ENCODE data around the gene COPB1. TPM values are rescaled to one million over a fixed set of nuclear protein-coding genes. Genes with fewer than 3 reads are reported as not detected.

The COPB1 gene
- total RNA-seq, 1 experiment from 2014 or later, result 94.8 TPM

- H3K9me2 ChIP-seq (replicated peaks; ENCODE audit: low read length), result no peaks in the 10 kb centered on the region
- H2AFZ ChIP-seq (ENCODE audit: low read length), result peak overlapping the region; percentile 85
- H3K36me3 ChIP-seq (ENCODE audit: low read depth, low read length), result peaks cover 26% of the 10 kb centered on the region
- no TSS peak for BruUV-seq (replicated peaks)
- POLR2A ChIA-PET (ENCODE audit: unreplicated experiment), result interaction anchor here (0.7 kb wide), 1 partner anchor 1070 kb away, joined by 3 read pairs; no protein-coding TSS in a partner anchor
- intact Hi-C loops (cut with micrococcal nuclease), result no loop called here
- H3K9me3 ChIP-seq (ENCODE audit: low read length), result no peaks in the 10 kb centered on the region
- H3F3A ChIP-seq (ENCODE audit: low read length, unreplicated experiment), result no peaks in the 10 kb centered on the region
- DNase-seq (peak; percentile 26), ATAC-seq (peak; percentile 12)
- peak overlapping the region; percentile 80 for H3K4me3 ChIP-seq (ENCODE audit: low read length)
- no peaks in the 10 kb centered on the region for H4K20me1 ChIP-seq (ENCODE audit: low read length)
- H3K27ac ChIP-seq (ENCODE audit: low read length), result peak overlapping the region; percentile 88
- TF ChIP-seq EZH2 (IDR thresholded peaks at IDR 0.05; ENCODE audit: low read length, unreplicated experiment) (no peak), EZH2phosphoT487 (IDR thresholded peaks at IDR 0.05; ENCODE audit: borderline replicate concordance, low read length) (no peak)
- TF ChIP-seq, protein P1, sequence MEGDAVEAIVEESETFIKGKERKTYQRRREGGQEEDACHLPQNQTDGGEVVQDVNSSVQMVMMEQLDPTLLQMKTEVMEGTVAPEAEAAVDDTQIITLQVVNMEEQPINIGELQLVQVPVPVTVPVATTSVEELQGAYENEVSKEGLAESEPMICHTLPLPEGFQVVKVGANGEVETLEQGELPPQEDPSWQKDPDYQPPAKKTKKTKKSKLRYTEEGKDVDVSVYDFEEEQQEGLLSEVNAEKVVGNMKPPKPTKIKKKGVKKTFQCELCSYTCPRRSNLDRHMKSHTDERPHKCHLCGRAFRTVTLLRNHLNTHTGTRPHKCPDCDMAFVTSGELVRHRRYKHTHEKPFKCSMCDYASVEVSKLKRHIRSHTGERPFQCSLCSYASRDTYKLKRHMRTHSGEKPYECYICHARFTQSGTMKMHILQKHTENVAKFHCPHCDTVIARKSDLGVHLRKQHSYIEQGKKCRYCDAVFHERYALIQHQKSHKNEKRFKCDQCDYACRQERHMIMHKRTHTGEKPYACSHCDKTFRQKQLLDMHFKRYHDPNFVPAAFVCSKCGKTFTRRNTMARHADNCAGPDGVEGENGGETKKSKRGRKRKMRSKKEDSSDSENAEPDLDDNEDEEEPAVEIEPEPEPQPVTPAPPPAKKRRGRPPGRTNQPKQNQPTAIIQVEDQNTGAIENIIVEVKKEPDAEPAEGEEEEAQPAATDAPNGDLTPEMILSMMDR (conservative IDR thresholded peaks at IDR 0.05; ENCODE audit: low read depth, low read length), result no peak
- peak overlapping the region; percentile 79 for H3K4me2 ChIP-seq (ENCODE audit: low read length)
- H3K27me3 ChIP-seq (ENCODE audit: low read length), result no peaks in the 10 kb centered on the region
- H3K9ac ChIP-seq (ENCODE audit: low read length), result peak overlapping the region; percentile 99
- H3K79me2 ChIP-seq (ENCODE audit: low read length), result peaks cover 42% of the 10 kb centered on the region
- CTCF ChIA-PET, result no interaction called here
- H3K4me1 ChIP-seq (ENCODE audit: insufficient read depth, low read length), result peaks cover 10% of the 10 kb centered on the region; the same call in 1 of the 2 replicates
Observed at GRCh38 chr11:14519597-14519916, 19.9 kb upstream of the COPB1 start.

GRCh38 chr11:14518820-14519219 is 19.2 kb upstream of the COPB1 start:
- H3K9ac ChIP-seq (ENCODE audit: low read length), result peak overlapping the region; percentile 99
- H3K4me1 ChIP-seq (ENCODE audit: insufficient read depth, low read length), result peaks cover 10% of the 10 kb centered on the region; the same call in 1 of the 2 replicates
- no peak overlapping the region for H3K27ac ChIP-seq (ENCODE audit: low read length)
- no peak for ATAC-seq
- POLR2A ChIA-PET (ENCODE audit: unreplicated experiment), result no interaction called here
- no peaks in the 10 kb centered on the region for H3K27me3 ChIP-seq (ENCODE audit: low read length)
- H3K9me3 ChIP-seq (ENCODE audit: low read length), result no peaks in the 10 kb centered on the region
- H3K4me3 ChIP-seq (ENCODE audit: low read length), result peak overlapping the region; percentile 80
- intact Hi-C loops (cut with micrococcal nuclease), result no loop called here
- no peaks in the 10 kb centered on the region for H3F3A ChIP-seq (ENCODE audit: low read length, unreplicated experiment)
- no peak overlapping the region for H2AFZ ChIP-seq (ENCODE audit: low read length)
- peaks cover 48% of the 10 kb centered on the region for H3K79me2 ChIP-seq (ENCODE audit: low read length)
- H3K36me3 ChIP-seq (ENCODE audit: low read depth, low read length), result peaks cover 33% of the 10 kb centered on the region
- no peak for DNase-seq
- no TSS peak for BruUV-seq (replicated peaks)
- CTCF ChIA-PET, result no interaction called here
- TF ChIP-seq, protein P1 (conservative IDR thresholded peaks at IDR 0.05; ENCODE audit: low read depth, low read length), result no peak
- TF ChIP-seq EZH2phosphoT487 (IDR thresholded peaks at IDR 0.05; ENCODE audit: borderline replicate concordance, low read length), result no peak
- TF ChIP-seq EZH2 (IDR thresholded peaks at IDR 0.05; ENCODE audit: low read length, unreplicated experiment), result no peak
- no peaks in the 10 kb centered on the region for H3K9me2 ChIP-seq (replicated peaks; ENCODE audit: low read length)
- H4K20me1 ChIP-seq (ENCODE audit: low read length), result no peaks in the 10 kb centered on the region
- H3K4me2 ChIP-seq (ENCODE audit: low read length), result peak overlapping the region; percentile 79

- Histone ChIP-seq H3K79me2 (ENCODE audit: low read length) (peaks cover 47% of the 10 kb centered on the region), H3F3A (ENCODE audit: low read length, unreplicated experiment) (no peaks in the 10 kb centered on the region), H3K9me3 (ENCODE audit: low read length) (no peaks in the 10 kb centered on the region)
Observed at GRCh38 chr11:14513800-14514199, 14.2 kb upstream of the COPB1 start.

More at GRCh38 chr11:14513800-14514199, 14.2 kb upstream of the COPB1 start:
- peaks cover 5% of the 10 kb centered on the region; the same call in 1 of the 2 replicates for H4K20me1 ChIP-seq (ENCODE audit: low read length)
- ATAC-seq (no peak), DNase-seq (no peak)
- intact Hi-C loops (cut with micrococcal nuclease), result no loop called here
- H3K4me2 ChIP-seq (ENCODE audit: low read length), result no peak overlapping the region
- TF ChIP-seq EZH2 (IDR thresholded peaks at IDR 0.05; ENCODE audit: low read length, unreplicated experiment), result no peak
- TF ChIP-seq, protein P1 (conservative IDR thresholded peaks at IDR 0.05; ENCODE audit: low read depth, low read length), result no peak
- TF ChIP-seq EZH2phosphoT487 (IDR thresholded peaks at IDR 0.05; ENCODE audit: borderline replicate concordance, low read length), result no peak
- ChIA-PET CTCF (no interaction called here), POLR2A (ENCODE audit: unreplicated experiment) (no interaction called here)
- H3K9ac ChIP-seq (ENCODE audit: low read length), result no peak overlapping the region
- peaks cover 9% of the 10 kb centered on the region; the same call in 1 of the 2 replicates for H3K4me1 ChIP-seq (ENCODE audit: insufficient read depth, low read length)
- BruUV-seq (replicated peaks), result no TSS peak
- no peak overlapping the region for H3K4me3 ChIP-seq (ENCODE audit: low read length)
- H3K27me3 ChIP-seq (ENCODE audit: low read length), result no peaks in the 10 kb centered on the region
- H3K36me3 ChIP-seq (ENCODE audit: low read depth, low read length), result peaks cover 75% of the 10 kb centered on the region
- no peak overlapping the region for H2AFZ ChIP-seq (ENCODE audit: low read length)
- no peak overlapping the region for H3K27ac ChIP-seq (ENCODE audit: low read length)
- no peaks in the 10 kb centered on the region for H3K9me2 ChIP-seq (replicated peaks; ENCODE audit: low read length)
